Measurements from ENCODE around the gene SNX27.
A peak's percentile ranks its signal among the peaks of the same experiment; 100 is the strongest.
"Not testable (repeated sequence)": the region's sequence is repeated elsewhere in the genome, so short reads cannot be mapped to it uniquely, and the experiment has no call there.

Gene SNX27

GRCh38 chr1:151653397-151653796, 41.5 kb downstream of the SNX27 start:
- TF ChIP-seq CTCF (IDR thresholded peaks at IDR 0.05; ENCODE audit: control insufficient read depth, insufficient read depth, low read depth, low read length, missing control alignments): no peak
- H3K4me3 ChIP-seq (ENCODE audit: control insufficient read depth, low read depth, low read length): no peak overlapping the region
- DNase-seq (ENCODE audit: low read depth): peak; percentile 63

GRCh38 chr1:151655371-151655770, 43.5 kb downstream of the SNX27 start:
- no peak for DNase-seq (ENCODE audit: low read depth)
- no peak for TF ChIP-seq CTCF (IDR thresholded peaks at IDR 0.05; ENCODE audit: control insufficient read depth, insufficient read depth, low read depth, low read length, missing control alignments)
- H3K4me3 ChIP-seq (ENCODE audit: control insufficient read depth, low read depth, low read length): no peak overlapping the region

- H3K4me3 ChIP-seq (ENCODE audit: control insufficient read depth, low read depth, low read length): no peak overlapping the region
- DNase-seq (ENCODE audit: low read depth): no peak
- TF ChIP-seq CTCF (IDR thresholded peaks at IDR 0.05; ENCODE audit: control insufficient read depth, insufficient read depth, low read depth, low read length, missing control alignments): no peak
These were observed 49.9 kb downstream of the SNX27 start for GRCh38 chr1:151661751-151662150.

- no peak for DNase-seq (ENCODE audit: low read depth)
- no peak overlapping the region for H3K4me3 ChIP-seq (ENCODE audit: control insufficient read depth, low read depth, low read length)
- no peak for TF ChIP-seq CTCF (IDR thresholded peaks at IDR 0.05; ENCODE audit: control insufficient read depth, insufficient read depth, low read depth, low read length, missing control alignments)
These were observed 56.2 kb downstream of the SNX27 start for GRCh38 chr1:151668090-151668489.

- not testable (repeated sequence) for DNase-seq (ENCODE audit: low read depth); H3K4me3 ChIP-seq (ENCODE audit: control insufficient read depth, low read depth, low read length)
These were observed 58.3 kb downstream of the SNX27 start for GRCh38 chr1:151670036-151670675.

GRCh38 chr1:151673407-151673806, 61.6 kb downstream of the SNX27 start:
- DNase-seq (ENCODE audit: low read depth): no peak
- TF ChIP-seq CTCF (IDR thresholded peaks at IDR 0.05; ENCODE audit: control insufficient read depth, insufficient read depth, low read depth, low read length, missing control alignments): no peak
- no peak overlapping the region for H3K4me3 ChIP-seq (ENCODE audit: control insufficient read depth, low read depth, low read length)

GRCh38 chr1:151680391-151680790, 68.5 kb downstream of the SNX27 start:
- no peak overlapping the region for H3K4me3 ChIP-seq (ENCODE audit: control insufficient read depth, low read depth, low read length)
- no peak for DNase-seq (ENCODE audit: low read depth)

More at GRCh38 chr1:151680391-151680790, 68.5 kb downstream of the SNX27 start:
- no peak for TF ChIP-seq CTCF (IDR thresholded peaks at IDR 0.05; ENCODE audit: control insufficient read depth, insufficient read depth, low read depth, low read length, missing control alignments)
